8988T (cell line): ENCODE measurements around the gene ERG28.
"Not testable (repeated sequence)": the region's sequence is repeated elsewhere in the genome, so short reads cannot be mapped to it uniquely, and the experiment has no call there.

Experiments
- DNase-seq: peaks from one replicate; pipeline ENCODE4 v3.0.0; 2011

The ERG28 gene

GRCh38 chr14:75660630-75661498 lies at the start of gene ERG28, which contains the start of gene TTLL5:
TSS of gene ERG28 (minus strand) at chr14:75660876. CDS start at chr14:75657502, 3,374 bp downstream.
TSS of gene TTLL5 (plus strand) at chr14:75661246. CDS start at chr14:75663150, 1,904 bp downstream.
- peak; percentile 89 for DNase-seq

GRCh38 chr14:75709207-75709812 lies 48.6 kb upstream of the ERG28 start:
- peak; percentile 23 for DNase-seq

GRCh38 chr14:75705014-75705413 lies 44.3 kb upstream of the ERG28 start:
- no peak for DNase-seq

- no peak for DNase-seq
Observed at GRCh38 chr14:75703467-75703866, 42.8 kb upstream of the ERG28 start.

- DNase-seq, result no peak
Observed at GRCh38 chr14:75702616-75703261, 42.1 kb upstream of the ERG28 start.

- no peak for DNase-seq
Observed at GRCh38 chr14:75702122-75702521, 41.4 kb upstream of the ERG28 start.

GRCh38 chr14:75700295-75700694 lies 39.6 kb upstream of the ERG28 start:
- no peak for DNase-seq

- DNase-seq, result no peak
Observed at GRCh38 chr14:75699331-75699730, 38.7 kb upstream of the ERG28 start.

GRCh38 chr14:75697918-75698317 lies 37.2 kb upstream of the ERG28 start:
- DNase-seq, result no peak

- no peak for DNase-seq
Observed at GRCh38 chr14:75697386-75697785, 36.7 kb upstream of the ERG28 start.

- not testable (repeated sequence) for DNase-seq
Observed at GRCh38 chr14:75695025-75695424, 34.3 kb upstream of the ERG28 start.

GRCh38 chr14:75690010-75690409 lies 29.3 kb upstream of the ERG28 start:
- no peak for DNase-seq

- no peak for DNase-seq
Observed at GRCh38 chr14:75689012-75689411, 28.3 kb upstream of the ERG28 start.

- no peak for DNase-seq
Observed at GRCh38 chr14:75685910-75686309, 25.2 kb upstream of the ERG28 start.

- DNase-seq, result no peak
Observed at GRCh38 chr14:75675265-75675960, 14.7 kb upstream of the ERG28 start.

GRCh38 chr14:75673345-75674035 lies 12.8 kb upstream of the ERG28 start:
- no peak for DNase-seq

GRCh38 chr14:75672605-75673192 lies 12.0 kb upstream of the ERG28 start:
- DNase-seq, result no peak

GRCh38 chr14:75667099-75667765 lies 6.6 kb upstream of the ERG28 start:
- DNase-seq, result no peak

- DNase-seq, result no peak
Observed at GRCh38 chr14:75662966-75663365, 2.3 kb upstream of the ERG28 start.

- DNase-seq, result no peak
Observed at GRCh38 chr14:75661499-75661814, 781 bp upstream of the ERG28 start.

GRCh38 chr14:75660238-75660629 lies 442 bp downstream of the ERG28 start:
- no peak for DNase-seq

- no peak for DNase-seq
Observed at GRCh38 chr14:75658957-75659356, 1.7 kb downstream of the ERG28 start.
